K562 (cell line): ENCODE data around the gene LASP1. TPM values are rescaled to one million over a fixed set of nuclear protein-coding genes. Genes with fewer than 3 reads are reported as not detected.

Experiments used
- BHLHE40 ChIP-seq: IDR thresholded peaks from 2 replicates; pipeline ENCODE4 v1.6.1; 2011; ENCODE audit warnings: low read length, improper control_type of control experiment
- CREM ChIP-seq: IDR thresholded peaks from 2 replicates; pipeline ENCODE4 v1.6.1; 2014; ENCODE audit warnings: antibody characterized with exemption, low read depth
- EHMT2 ChIP-seq: fragments of 450-650 bp; IDR thresholded peaks from 2 replicates; pipeline ENCODE4 v1.6.1; 2018; ENCODE audit warnings: antibody characterized with exemption
- FOS ChIP-seq: IDR thresholded peaks from 3 replicates; pipeline ENCODE4 v1.6.1; 2011; ENCODE audit not compliant: insufficient read length; ENCODE audit errors: extremely low read depth
- HNRNPL ChIP-seq: fragments of 200-400 bp; formaldehyde crosslinking; IDR thresholded peaks from 2 replicates; pipeline ENCODE4 v1.6.1; 2017; ENCODE audit warnings: low read depth, mild to moderate bottlenecking, low read length
- NCOA1 ChIP-seq: fragments of 450-650 bp; IDR thresholded peaks from 2 replicates; pipeline ENCODE4 v1.6.1; 2016; ENCODE audit warnings: low read depth
- NCOA6 ChIP-seq: fragments of 450-650 bp; IDR thresholded peaks from 2 replicates; pipeline ENCODE4 v1.6.1; 2017; ENCODE audit warnings: mild to moderate bottlenecking
- PHF21A ChIP-seq: fragments of 450-650 bp; IDR thresholded peaks from 2 replicates; pipeline ENCODE4 v1.6.1; 2017; ENCODE audit warnings: low read depth, borderline replicate concordance
- PML ChIP-seq: IDR thresholded peaks from 2 replicates; pipeline ENCODE4 v1.6.1; 2012; ENCODE audit warnings: low read length, inconsistent platforms
- RAD21 ChIP-seq, 2 experiments: fragments of 250-450 bp in 1 of 2; fragments of 450-650 bp in 1 of 2; sonication (Bioruptor Pico) in 1 of 2; formaldehyde crosslinking in 1 of 2; IDR thresholded peaks in 1 of 2; conservative IDR thresholded peaks in 1 of 2; 2 replicates each; pipeline versions ENCODE4 v1.4.0 to v1.8.0; 2020 to 2022; ENCODE audit warnings: mild to moderate bottlenecking in 2 of 2, moderate library complexity in 1 of 2
- SMC3 ChIP-seq: conservative IDR thresholded peaks from 2 replicates; pipeline ENCODE4 v1.6.1; 2011; ENCODE audit warnings: low read depth, low read length, improper control_type of control experiment; ENCODE audit not compliant: insufficient read depth
- ZNF57 ChIP-seq: fragments of 450-650 bp; formaldehyde crosslinking; IDR thresholded peaks from 2 replicates; pipeline ENCODE4 v1.4.0; 2020; ENCODE audit warnings: mild to moderate bottlenecking, moderate library complexity
- polyA plus RNA-seq, 8 experiments: library from polyadenylated mRNA; depleted of rRNA in 4 of 8; stranded (reverse) in 5 of 8; unstranded in 3 of 8; fragments of >200 nt; fragmentation: Nextera tagmentation in 2 of 8; fragmentation: Illumina TruSeq in 1 of 8; extraction: Ambion mirVana in 2 of 8; extraction: Trizol in 1 of 8; gene quantifications; 2 replicates each; pipeline versions ENCODE4 v1.2.1 to v1.2.3, GENCODE V29; 2011 to 2014; ENCODE audit warnings: inconsistent platforms in 1 of 8, missing spikeins in 1 of 8
- total RNA-seq, 7 experiments: library from RNA; depleted of rRNA in 6 of 7; stranded (reverse); fragments of >200 nt in 6 of 7; fragmentation: Illumina TruSeq in 2 of 7; extraction: Trizol in 2 of 7; gene quantifications; 2 replicates each; pipeline versions ENCODE4 v1.2.1 to v1.2.3, GENCODE V29; 2011 to 2021; ENCODE audit warnings: low replicate concordance in 1 of 7
- TF ChIP-seq, protein P1 (sequence below), 2 experiments: fragments of 150-350 bp in 1 of 2; IDR thresholded peaks; 2 replicates each; pipeline ENCODE4 v1.6.1; 2012 to 2016; ENCODE audit warnings: low read depth in 2 of 2, low read length in 2 of 2, mild to moderate bottlenecking in 1 of 2, moderate library complexity in 1 of 2
- TF ChIP-seq, protein P2 (sequence below): fragments of 250-450 bp; sonication (Bioruptor Pico); IDR thresholded peaks from 2 replicates; pipeline ENCODE4 v1.8.0; 2022; ENCODE audit warnings: inconsistent platforms, mild to moderate bottlenecking, moderate library complexity, borderline replicate concordance
- TF ChIP-seq, protein P3 (sequence below): fragments of 450-650 bp; IDR thresholded peaks from 2 replicates; pipeline ENCODE4 v1.6.1; 2018; ENCODE audit warnings: mild to moderate bottlenecking, low read depth; ENCODE audit not compliant: partially characterized antibody
- TF ChIP-seq, protein P4 (sequence below): IDR thresholded peaks from 3 replicates; pipeline ENCODE4 v1.6.1; 2011; ENCODE audit warnings: borderline replicate concordance, mild to moderate bottlenecking; ENCODE audit not compliant: insufficient read length, insufficient read depth
- TF ChIP-seq, protein P5 (sequence below), 2 experiments: fragments of 450-650 bp; conservative IDR thresholded peaks; 2 replicates each; pipeline ENCODE4 v1.6.1; 2017; ENCODE audit warnings: mild to moderate bottlenecking in 2 of 2, moderate library complexity in 2 of 2

LASP1 gene
- total and polyA plus RNA-seq, 9 of the 15 experiments (the other 6 are each of a cell fraction or from before 2014, with no cell fraction given), result 23.0 to 125 (median 55.3) TPM

DNA sequence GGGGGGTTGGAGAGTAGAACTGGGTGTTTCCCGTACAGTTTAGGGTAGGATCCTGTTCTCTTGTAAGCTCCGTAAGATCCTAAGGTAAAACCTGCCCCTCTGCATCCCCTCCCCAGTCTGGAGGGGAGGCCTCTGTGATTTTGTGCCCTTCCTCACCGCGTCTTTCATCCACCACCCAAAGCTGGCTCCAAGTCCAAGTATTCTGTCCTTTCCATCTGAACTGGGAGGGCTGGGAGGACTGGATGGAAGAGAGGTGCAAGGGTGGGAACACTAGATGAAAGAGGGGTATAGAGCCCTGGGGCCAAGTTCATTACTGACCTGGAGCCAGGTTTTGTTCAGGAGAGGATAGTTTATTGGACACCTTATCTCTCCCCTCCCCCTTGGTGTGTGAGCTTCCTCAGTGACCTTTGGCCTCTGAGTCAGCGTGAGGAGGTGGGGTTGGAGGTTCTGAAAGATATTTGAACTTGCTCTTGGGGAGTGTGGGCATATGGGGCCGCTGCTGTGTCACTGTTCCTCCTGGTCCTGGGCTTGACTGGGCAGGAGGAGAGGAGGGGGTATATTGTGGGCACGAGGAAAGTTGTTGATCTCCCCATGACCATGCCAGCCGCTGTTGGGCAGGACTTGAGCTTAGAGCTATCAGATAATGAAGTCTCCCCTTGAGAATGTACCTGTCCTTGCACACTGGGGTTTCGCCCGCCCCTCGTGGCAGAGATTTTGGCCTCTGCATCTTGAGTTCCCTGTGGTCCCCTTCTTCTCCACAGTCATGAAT lies 1.6 kb downstream of the LASP1 start (continued):
- TF ChIP-seq, protein P1, sequence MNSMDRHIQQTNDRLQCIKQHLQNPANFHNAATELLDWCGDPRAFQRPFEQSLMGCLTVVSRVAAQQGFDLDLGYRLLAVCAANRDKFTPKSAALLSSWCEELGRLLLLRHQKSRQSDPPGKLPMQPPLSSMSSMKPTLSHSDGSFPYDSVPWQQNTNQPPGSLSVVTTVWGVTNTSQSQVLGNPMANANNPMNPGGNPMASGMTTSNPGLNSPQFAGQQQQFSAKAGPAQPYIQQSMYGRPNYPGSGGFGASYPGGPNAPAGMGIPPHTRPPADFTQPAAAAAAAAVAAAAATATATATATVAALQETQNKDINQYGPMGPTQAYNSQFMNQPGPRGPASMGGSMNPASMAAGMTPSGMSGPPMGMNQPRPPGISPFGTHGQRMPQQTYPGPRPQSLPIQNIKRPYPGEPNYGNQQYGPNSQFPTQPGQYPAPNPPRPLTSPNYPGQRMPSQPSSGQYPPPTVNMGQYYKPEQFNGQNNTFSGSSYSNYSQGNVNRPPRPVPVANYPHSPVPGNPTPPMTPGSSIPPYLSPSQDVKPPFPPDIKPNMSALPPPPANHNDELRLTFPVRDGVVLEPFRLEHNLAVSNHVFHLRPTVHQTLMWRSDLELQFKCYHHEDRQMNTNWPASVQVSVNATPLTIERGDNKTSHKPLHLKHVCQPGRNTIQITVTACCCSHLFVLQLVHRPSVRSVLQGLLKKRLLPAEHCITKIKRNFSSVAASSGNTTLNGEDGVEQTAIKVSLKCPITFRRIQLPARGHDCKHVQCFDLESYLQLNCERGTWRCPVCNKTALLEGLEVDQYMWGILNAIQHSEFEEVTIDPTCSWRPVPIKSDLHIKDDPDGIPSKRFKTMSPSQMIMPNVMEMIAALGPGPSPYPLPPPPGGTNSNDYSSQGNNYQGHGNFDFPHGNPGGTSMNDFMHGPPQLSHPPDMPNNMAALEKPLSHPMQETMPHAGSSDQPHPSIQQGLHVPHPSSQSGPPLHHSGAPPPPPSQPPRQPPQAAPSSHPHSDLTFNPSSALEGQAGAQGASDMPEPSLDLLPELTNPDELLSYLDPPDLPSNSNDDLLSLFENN (IDR thresholded peaks at IDR 0.05; ENCODE audit: low read depth in 2 of 2, low read length in 2 of 2), result no peak
- TF ChIP-seq FOS (peak; percentile 54), PML (no peak), HNRNPL (0 out of 2 replicates have a peak, but pooled peaks have one; percentile 48), PHF21A (no peak), NCOA6 (no peak), SMC3 (peak; percentile 25; the same call in 1 of the 2 replicates), BHLHE40 (peak; percentile 20; the same call in 1 of the 2 replicates), NCOA1 (peak; percentile 29; the same call in 1 of the 2 replicates), CREM (peak; percentile 66), RAD21 (CRISPR knock-in tag; conservative IDR thresholded peaks at IDR 0.05 in 1 of 2, IDR thresholded peaks at IDR 0.05 in 1 of 2) (peak; percentile 20 to 67; a peak in 3 of 4 replicates), ZNF57 (no peak), EHMT2 (no peak)
- TF ChIP-seq, protein P2, sequence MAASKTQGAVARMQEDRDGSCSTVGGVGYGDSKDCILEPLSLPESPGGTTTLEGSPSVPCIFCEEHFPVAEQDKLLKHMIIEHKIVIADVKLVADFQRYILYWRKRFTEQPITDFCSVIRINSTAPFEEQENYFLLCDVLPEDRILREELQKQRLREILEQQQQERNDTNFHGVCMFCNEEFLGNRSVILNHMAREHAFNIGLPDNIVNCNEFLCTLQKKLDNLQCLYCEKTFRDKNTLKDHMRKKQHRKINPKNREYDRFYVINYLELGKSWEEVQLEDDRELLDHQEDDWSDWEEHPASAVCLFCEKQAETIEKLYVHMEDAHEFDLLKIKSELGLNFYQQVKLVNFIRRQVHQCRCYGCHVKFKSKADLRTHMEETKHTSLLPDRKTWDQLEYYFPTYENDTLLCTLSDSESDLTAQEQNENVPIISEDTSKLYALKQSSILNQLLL, result no peak
- TF ChIP-seq, protein P3, sequence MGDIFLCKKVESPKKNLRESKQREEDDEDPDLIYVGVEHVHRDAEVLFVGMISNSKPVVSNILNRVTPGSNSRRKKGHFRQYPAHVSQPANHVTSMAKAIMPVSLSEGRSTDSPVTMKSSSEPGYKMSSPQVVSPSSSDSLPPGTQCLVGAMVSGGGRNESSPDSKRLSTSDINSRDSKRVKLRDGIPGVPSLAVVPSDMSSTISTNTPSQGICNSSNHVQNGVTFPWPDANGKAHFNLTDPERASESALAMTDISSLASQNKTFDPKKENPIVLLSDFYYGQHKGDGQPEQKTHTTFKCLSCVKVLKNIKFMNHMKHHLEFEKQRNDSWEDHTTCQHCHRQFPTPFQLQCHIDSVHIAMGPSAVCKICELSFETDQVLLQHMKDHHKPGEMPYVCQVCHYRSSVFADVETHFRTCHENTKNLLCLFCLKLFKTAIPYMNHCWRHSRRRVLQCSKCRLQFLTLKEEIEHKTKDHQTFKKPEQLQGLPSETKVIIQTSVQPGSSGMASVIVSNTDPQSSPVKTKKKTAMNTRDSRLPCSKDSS, result no peak
- TF ChIP-seq, protein P4, sequence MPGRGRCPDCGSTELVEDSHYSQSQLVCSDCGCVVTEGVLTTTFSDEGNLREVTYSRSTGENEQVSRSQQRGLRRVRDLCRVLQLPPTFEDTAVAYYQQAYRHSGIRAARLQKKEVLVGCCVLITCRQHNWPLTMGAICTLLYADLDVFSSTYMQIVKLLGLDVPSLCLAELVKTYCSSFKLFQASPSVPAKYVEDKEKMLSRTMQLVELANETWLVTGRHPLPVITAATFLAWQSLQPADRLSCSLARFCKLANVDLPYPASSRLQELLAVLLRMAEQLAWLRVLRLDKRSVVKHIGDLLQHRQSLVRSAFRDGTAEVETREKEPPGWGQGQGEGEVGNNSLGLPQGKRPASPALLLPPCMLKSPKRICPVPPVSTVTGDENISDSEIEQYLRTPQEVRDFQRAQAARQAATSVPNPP, result no peak
- TF ChIP-seq, protein P5, sequence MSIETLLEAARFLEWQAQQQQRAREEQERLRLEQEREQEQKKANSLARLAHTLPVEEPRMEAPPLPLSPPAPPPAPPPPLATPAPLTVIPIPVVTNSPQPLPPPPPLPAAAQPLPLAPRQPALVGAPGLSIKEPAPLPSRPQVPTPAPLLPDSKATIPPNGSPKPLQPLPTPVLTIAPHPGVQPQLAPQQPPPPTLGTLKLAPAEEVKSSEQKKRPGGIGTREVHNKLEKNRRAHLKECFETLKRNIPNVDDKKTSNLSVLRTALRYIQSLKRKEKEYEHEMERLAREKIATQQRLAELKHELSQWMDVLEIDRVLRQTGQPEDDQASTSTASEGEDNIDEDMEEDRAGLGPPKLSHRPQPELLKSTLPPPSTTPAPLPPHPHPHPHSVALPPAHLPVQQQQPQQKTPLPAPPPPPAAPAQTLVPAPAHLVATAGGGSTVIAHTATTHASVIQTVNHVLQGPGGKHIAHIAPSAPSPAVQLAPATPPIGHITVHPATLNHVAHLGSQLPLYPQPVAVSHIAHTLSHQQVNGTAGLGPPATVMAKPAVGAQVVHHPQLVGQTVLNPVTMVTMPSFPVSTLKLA (conservative IDR thresholded peaks at IDR 0.05), result peak in 1 of 2 experiments; percentile 58; a peak in 3 of 4 replicates
